CD4-positive, alpha-beta T cell treated with Interleukin-6 at 100 ng/mL for 8 hours (primary cell): ENCODE results near the gene GALNT10.
"Not testable (repeated sequence)": the region's sequence is repeated elsewhere in the genome, so short reads cannot be mapped to it uniquely, and the experiment has no call there.

Experiments
- DNase-seq: peaks from one replicate; pipeline ENCODE4 v3.0.0-alpha.2; 2020; ENCODE audit warnings: mixed read lengths, low spot score

The GALNT10 gene

DNA sequence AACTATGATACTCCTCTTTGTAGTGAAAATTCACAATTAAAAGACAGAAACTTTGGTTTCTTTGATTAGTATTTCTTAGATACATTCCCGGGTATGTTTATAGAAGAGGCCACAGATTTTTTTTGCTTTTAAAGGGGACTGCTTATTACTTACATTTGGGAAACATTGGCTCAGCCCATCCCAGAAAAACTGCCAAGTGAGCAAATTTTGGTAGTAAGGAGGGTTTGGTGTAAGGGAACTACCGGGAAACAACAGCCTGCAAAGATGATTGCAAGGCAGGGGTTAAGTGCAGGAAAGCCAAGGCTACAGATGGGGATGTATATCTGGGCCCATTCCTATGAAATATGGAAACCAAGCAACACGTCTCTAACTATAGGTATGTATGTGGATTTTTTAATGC is 166.4 kb downstream of the GALNT10 start:
- no peak for DNase-seq

- no peak for DNase-seq
These were observed 168.1 kb downstream of the GALNT10 start for GRCh38 chr5:154358516-154359220.

DNA sequence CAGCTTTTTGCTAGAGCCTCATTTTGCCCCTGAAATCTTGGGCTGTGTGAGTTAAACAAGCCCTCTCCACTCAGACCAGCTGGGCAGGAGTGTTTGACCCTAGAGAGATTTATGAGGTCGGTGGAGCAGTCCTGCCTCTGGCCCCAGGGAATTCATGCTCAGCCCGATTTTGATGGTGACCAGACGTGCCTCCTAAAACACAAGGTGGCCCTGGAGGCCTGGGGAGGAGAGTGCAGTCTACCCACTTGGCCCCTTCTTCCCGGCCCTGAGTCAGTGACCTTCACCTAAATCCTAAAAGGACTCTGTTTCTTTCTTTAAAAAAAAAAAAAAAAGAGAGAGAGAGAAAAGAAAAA is 168.7 kb downstream of the GALNT10 start:
- DNase-seq, result no peak

- not testable (repeated sequence) for DNase-seq
These were observed 169.7 kb downstream of the GALNT10 start for GRCh38 chr5:154360241-154360640.

DNA sequence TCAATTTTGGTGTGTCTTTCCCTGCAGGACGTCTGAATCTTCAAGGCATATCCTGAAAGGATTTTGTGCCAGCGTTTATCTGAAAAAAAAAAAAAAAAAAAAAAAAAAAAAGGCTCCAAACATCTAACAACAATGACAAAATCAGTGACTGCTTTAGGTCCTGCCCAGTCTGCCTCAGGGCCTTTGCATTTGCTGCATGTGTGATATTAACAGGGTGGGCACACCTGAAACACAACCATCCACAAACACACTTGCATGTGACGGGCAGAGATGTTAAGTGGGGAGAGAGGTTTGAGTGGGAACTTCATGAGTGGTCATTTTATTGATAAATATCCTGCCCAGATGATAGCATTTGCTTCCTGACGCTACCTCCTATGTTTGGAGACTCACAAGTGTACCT is 172.9 kb downstream of the GALNT10 start:
- no peak for DNase-seq

GRCh38 chr5:154364771-154365170 is 174.2 kb downstream of the GALNT10 start:
- DNase-seq, result no peak

DNA sequence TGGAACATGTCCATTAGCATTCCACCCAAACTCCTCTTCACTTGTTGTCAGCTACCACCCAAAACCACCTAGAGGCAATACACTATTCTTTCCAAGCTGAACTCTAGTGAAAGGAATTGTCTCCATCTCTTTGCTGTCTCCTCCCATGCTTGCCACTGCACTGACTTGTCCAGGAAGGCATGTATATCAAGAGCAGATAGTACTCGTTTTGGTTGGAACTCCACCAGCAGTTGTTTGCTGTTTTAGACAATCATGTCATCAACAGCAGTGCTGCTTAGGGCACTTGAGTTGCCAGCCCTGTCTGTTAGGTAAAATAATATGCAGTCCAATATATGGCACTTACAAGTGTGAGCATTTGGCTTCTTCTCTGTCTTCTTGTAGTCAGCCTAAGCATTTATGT is 175.3 kb downstream of the GALNT10 start:
- DNase-seq, result no peak

DNA sequence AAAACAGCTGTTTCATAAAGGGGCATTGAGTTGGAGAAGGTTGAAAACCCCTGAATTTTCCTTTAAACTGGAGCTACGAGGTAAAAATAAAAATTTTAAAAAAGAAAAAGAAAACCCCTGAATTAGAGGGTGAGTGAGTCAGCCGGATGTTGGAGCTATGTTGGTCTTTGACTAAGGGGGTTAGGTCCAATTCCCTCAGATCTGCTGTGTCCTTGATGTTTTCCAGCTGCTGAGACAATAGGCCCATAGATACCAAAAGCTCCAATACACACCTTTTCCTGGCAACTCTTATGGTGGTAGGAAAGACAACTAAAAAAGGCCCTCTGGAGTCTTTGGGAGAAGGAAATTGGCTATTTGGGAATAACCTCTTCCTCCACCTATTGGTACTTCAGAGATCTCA is 175.8 kb downstream of the GALNT10 start:
- DNase-seq, result no peak

- DNase-seq, result no peak
These were observed 176.6 kb downstream of the GALNT10 start for GRCh38 chr5:154367101-154367500.

DNA sequence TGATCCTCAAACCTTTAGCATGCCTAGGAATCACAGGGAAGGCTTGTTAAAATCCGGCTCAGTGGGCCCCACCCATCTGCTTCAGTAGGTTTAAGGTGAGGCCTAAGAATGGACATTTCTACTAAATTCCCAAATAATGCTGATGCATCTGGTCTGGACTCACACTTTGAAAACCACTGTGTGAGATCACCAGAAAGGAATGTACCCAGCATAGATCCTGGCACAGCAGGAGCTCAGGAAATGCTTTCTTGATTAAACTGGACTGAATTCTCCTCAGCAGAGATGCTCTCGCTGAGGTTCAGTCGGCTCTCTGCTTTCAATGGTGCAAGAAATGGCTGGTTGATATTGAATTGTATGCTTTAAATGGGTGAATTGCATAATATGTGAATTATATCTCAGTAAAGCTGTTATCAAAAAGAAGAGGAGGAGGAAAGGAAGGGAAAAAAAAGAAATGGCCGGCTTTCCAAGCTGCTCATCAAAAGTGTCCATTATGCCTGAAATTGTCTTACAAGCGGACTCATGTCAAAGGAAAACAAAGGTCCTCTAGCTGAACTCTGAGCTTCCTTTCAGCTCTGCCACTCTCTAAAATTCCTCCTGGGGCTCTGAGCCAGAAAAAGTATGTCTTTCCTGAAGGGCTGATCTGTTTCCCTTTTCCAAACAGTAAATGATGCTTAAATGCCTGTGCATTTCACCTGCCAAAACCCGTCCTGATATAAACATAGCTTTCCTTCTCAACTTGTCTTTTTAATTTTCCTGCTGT is 177.7 kb downstream of the GALNT10 start:
- no peak for DNase-seq

DNA sequence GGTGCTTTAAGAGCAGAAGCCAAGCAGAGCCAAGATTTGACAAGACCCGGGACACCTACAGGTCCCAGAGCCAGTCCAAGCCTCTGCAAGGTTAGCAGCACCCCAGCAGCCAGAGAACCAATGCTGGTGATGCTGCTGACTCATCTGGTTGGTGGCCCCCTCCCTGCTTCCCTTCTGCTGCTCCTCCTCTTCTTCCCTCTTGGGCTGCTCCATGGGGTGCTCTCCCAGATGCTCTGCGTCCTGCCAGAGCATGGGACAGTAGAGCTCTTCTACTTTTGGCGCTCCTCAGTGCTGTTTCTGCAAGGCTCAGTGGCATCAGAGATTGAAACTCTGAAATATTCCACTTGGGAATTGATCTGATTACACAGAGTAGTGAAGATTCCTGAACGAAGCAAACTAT is 179.1 kb downstream of the GALNT10 start:
- DNase-seq, result no peak

- no peak for DNase-seq
These were observed 179.6 kb downstream of the GALNT10 start for GRCh38 chr5:154370119-154370518.

DNA sequence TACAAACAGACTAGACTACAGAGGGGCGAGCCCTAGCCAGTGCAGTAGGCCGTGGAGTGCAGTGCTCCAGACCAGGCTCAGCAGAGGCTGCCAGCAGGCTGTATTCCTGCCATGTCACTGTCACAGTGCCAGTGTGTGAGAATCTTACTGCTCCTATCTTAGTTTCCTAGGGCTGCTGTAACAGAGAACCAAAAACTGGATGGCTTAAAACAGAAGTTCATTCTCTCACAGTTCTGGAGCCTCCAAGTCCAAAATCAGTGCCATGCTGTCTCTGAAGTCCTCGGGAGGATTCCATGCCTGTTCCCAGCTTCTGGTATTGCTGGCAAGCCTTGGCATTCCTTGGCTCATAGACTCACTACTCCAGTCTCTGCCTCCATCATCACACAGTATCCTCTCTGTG is 180.3 kb downstream of the GALNT10 start:
- DNase-seq, result no peak

DNA sequence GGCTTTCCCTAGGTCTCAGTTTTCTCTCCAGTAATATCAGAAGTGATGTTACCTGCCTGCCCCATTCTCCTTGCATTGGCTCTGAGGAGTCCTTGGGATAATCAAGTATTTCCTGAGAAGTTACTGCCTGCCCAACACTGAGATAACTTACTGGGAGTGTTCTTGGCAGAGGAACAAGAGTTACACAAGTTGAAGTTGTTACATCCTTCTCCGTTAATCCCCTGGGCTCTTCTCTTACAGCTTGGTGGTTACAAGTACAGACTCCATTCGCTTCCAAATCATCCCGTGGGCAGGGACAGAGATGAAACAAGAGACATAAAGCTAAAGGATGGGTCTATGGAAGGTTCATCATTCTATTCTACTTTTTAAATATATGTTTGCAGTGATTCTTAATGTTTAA is 181.2 kb downstream of the GALNT10 start:
- DNase-seq, result no peak

- no peak for DNase-seq
These were observed 182.1 kb downstream of the GALNT10 start for GRCh38 chr5:154372661-154373060.

DNA sequence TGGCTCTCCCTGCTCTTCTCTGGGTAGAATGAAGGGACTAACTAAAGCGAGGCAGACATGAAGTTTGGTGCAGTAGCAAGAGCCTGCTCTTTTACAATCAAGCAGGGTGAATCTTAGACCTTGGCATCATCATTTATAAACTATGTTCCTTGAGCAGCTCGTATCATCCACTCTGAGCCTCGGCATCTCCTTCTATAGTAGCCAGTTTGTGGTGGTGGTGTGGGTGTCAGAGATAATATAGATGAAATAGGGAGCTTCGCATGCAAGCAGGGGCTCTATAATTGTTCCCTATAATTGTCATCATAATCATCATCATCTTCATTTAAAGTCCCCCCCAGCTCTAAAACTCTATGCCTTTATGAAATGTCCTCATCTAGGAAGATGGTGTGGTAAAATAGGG is 182.8 kb downstream of the GALNT10 start:
- no peak for DNase-seq

GRCh38 chr5:154373729-154374179 is 183.2 kb downstream of the GALNT10 start:
- DNase-seq, result no peak

- no peak for DNase-seq
These were observed 183.7 kb downstream of the GALNT10 start for GRCh38 chr5:154374264-154374663.

DNA sequence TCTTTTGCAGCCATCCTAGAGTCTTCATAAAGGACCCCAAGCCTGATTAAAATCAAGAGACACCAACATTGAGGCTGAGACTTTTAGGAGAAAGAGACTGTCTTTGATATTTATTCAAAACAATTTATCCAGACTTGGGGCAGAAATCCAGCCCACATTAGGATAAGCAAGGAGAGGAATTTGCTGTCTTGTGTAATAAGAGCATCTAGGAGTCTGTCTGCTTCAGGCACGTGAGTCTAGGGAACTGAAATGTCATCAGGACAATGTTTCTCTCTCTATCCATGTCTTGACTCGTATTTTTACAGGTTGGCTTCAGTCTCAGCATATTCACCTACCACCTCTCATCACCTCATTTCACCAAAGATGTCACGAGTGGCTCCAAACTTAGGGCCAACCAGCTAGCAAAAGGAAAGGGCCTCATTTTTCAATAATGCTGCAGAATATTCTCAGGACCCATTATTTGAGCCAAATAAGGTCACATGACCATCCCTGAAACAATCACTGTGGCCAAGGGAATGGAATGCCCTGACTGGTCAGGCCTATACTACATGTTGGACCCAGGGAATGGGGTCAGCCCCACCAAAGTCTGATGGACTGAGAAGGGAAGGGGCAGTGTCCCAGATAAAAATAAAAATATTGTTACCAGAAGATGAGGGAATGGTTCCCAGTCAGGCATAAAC is 184.9 kb downstream of the GALNT10 start:
- DNase-seq, result no peak

DNA sequence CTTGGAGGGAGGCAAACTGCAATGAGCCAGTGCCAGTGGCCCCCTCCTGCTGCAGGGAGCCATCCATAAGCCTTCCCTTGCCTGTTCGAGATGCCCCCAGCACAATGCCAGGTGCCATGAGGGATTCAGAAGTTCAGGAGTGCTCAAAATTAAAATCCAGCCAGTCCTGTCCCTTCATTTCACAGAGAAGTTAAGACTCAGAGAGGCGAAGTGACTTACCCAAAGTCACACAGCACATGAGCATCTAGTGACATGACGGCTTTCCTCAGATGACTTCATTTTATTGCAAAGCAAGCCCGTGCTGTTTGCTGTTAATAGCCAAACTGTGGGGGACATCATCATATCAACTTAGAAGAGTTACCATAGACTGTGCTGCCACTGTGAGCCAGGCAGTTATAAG is 185.9 kb downstream of the GALNT10 start:
- DNase-seq, result no peak

DNA sequence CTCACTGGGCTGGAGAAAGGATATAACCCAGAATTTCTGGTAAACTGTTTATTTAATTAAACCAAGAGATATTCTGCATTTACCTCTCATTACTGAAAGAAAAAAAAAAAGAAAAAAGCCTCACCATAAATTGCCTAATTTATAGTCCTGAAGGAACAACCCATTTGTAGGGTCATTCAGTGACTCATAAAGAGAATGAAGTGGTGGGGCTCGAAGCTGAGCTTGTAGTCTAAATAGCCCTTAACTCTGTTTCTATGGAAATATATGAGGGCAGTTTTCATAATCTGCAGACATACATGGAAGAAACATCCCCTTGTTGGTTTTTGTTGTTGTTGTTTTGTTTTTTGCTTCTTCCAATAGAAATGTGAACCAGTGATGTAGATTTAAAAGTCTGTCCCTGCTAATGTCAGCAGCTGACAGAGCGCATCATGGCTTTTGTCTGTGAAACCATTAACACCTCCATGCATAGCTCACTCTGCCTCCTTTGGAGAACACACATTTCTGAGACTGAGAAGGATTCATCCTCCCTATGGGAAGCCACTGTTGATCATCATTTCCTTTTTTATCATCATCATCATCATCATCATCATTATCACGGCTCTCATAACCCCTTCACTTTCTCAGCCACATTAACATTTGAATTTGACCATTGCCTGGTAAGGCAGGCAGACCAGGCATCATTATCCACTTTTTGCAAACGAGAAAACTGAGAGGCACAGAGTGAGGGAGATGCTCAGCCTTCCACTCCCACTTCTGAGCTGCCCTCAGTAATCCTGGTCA is 187.4 kb downstream of the GALNT10 start:
- DNase-seq, result no peak

DNA sequence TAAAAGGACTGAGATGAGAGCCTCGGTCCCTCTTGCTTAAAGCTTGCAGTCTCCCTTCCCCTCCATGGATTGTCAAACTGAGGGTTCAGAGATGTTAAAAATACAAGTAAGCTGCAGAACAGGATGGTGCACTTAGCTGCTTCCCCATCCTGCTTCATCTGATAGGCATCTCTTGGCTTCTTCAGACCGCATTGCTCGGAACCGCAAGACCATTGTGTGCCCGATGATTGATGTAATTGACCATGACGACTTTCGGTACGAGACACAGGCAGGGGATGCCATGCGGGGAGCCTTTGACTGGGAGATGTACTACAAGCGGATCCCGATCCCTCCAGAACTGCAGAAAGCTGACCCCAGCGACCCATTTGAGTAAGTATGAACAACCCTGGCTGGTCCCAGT is 189.7 kb downstream of the GALNT10 start:
- no peak for DNase-seq
